OCI-LY3 (cell line): Measurements from ENCODE around the gene DPCD.

Source experiments
- H2AFZ ChIP-seq: fragments of 200-600, 300-600 bp; shearing (Covaris generic); 2 replicates; pipeline ENCODE4 v1.6.0; 2014; ENCODE audit warnings: antibody characterized with exemption, low read depth, low read length
- H3K27ac ChIP-seq: fragments of 200-600, 300-600 bp; sonication (generic); 2 replicates; pipeline ENCODE4 v1.5.1; 2014; ENCODE audit warnings: mild to moderate bottlenecking, low read length, moderate library complexity, mixed read lengths
- H3K27me3 ChIP-seq: fragments of 200-600, 300-600 bp; sonication (generic); 2 replicates; pipeline ENCODE4 v1.6.1; 2014; ENCODE audit warnings: low read depth, low read length, mixed read lengths
- H3K36me3 ChIP-seq: fragments of 200-600, 300-600 bp; sonication (generic); replicated peaks from 2 replicates; pipeline ENCODE3; 2014; ENCODE audit warnings: low read depth, low read length, mixed read lengths
- H3K4me1 ChIP-seq: fragments of 300-600, 200-600 bp; sonication (generic); 2 replicates; pipeline ENCODE4 v1.6.1; 2014; ENCODE audit warnings: low read length, mixed read lengths
- H3K4me2 ChIP-seq: fragments of 200-600, 300-600 bp; sonication (generic); 2 replicates; pipeline ENCODE4 v1.6.1; 2014; ENCODE audit warnings: low read length, mixed read lengths
- H3K4me3 ChIP-seq: fragments of 300-600, 200-600 bp; sonication (generic); 2 replicates; pipeline ENCODE4 v1.5.1; 2014; ENCODE audit warnings: antibody characterized with exemption, mild to moderate bottlenecking, low read length, moderate library complexity
- H3K79me2 ChIP-seq: fragments of 300-600, 200-600 bp; shearing (Covaris generic); 2 replicates; pipeline ENCODE4 v1.6.1; 2014; ENCODE audit warnings: mild to moderate bottlenecking, low read length, mixed read lengths
- H3K9ac ChIP-seq: fragments of 300-600, 200-600 bp; shearing (Covaris generic); 2 replicates; pipeline ENCODE4 v1.6.0; 2014; ENCODE audit warnings: mild to moderate bottlenecking, low read length, moderate library complexity
- H3K9me3 ChIP-seq: fragments of 200-600, 300-600 bp; shearing (Covaris generic); 2 replicates; pipeline ENCODE4 v1.6.1; 2014; ENCODE audit warnings: low read length, mixed read lengths; ENCODE audit not compliant: insufficient read depth
- H4K20me1 ChIP-seq: fragments of 200-600, 300-600 bp; sonication (generic); 2 replicates; pipeline ENCODE4 v1.6.1; 2016; ENCODE audit warnings: low read length, mixed read lengths; ENCODE audit not compliant: insufficient read depth
- CTCF ChIP-seq: fragments of 200-600, 300-600 bp; sonication (generic); IDR thresholded peaks from 2 replicates; pipeline ENCODE4 v1.5.1; 2014; ENCODE audit warnings: antibody characterized with exemption, low read length, low read depth
- EZH2phosphoT487 ChIP-seq: fragments of 200-600 bp; shearing (Covaris generic); IDR thresholded peaks from 2 replicates; pipeline ENCODE4 v1.6.1; 2018; ENCODE audit warnings: antibody characterized with exemption, mixed run types, low read depth

DPCD gene

GRCh38 chr10:101577121-101577871 is 10.8 kb upstream of the DPCD start:
- H2AFZ ChIP-seq: no peak overlapping the region
- H3K79me2 ChIP-seq: no peaks in the 10 kb centered on the region
- no peaks in the 10 kb centered on the region for H3K4me1 ChIP-seq
- TF ChIP-seq CTCF (no peak), EZH2phosphoT487 (no peak)
- H3K4me2 ChIP-seq: no peak overlapping the region
- H3K9me3 ChIP-seq: no peaks in the 10 kb centered on the region
- H3K36me3 ChIP-seq: no peaks in the 10 kb centered on the region
- H3K27ac ChIP-seq: no peak overlapping the region
- H3K4me3 ChIP-seq: no peak overlapping the region
- no peak overlapping the region for H3K9ac ChIP-seq
- no peaks in the 10 kb centered on the region for H3K27me3 ChIP-seq
- H4K20me1 ChIP-seq: no peaks in the 10 kb centered on the region

- H3K4me1 ChIP-seq: no peaks in the 10 kb centered on the region
Observed at GRCh38 chr10:101578192-101578591, 9.9 kb upstream of the DPCD start.

GRCh38 chr10:101578803-101579515 is 9.2 kb upstream of the DPCD start:
- Histone ChIP-seq H3K4me2 (no peak overlapping the region), H3K9ac (no peak overlapping the region), H3K27me3 (no peaks in the 10 kb centered on the region), H3K4me3 (no peak overlapping the region), H3K79me2 (no peaks in the 10 kb centered on the region), H3K9me3 (no peaks in the 10 kb centered on the region), H3K4me1 (no peaks in the 10 kb centered on the region), H3K36me3 (no peaks in the 10 kb centered on the region), H4K20me1 (no peaks in the 10 kb centered on the region), H2AFZ (no peak overlapping the region), H3K27ac (no peak overlapping the region)
- TF ChIP-seq EZH2phosphoT487 (no peak), CTCF (no peak)

More at GRCh38 chr10:101578192-101578591, 9.9 kb upstream of the DPCD start:
- Histone ChIP-seq H3K36me3 (no peaks in the 10 kb centered on the region), H3K27me3 (no peaks in the 10 kb centered on the region), H3K9me3 (no peaks in the 10 kb centered on the region), H3K27ac (no peak overlapping the region), H2AFZ (no peak overlapping the region), H4K20me1 (no peaks in the 10 kb centered on the region), H3K9ac (no peak overlapping the region), H3K4me2 (no peak overlapping the region), H3K4me3 (no peak overlapping the region), H3K79me2 (no peaks in the 10 kb centered on the region)
- no peak for TF ChIP-seq CTCF
- no peak for TF ChIP-seq EZH2phosphoT487

GRCh38 chr10:101579516-101579870 is 8.6 kb upstream of the DPCD start:
- no peaks in the 10 kb centered on the region for H3K9me3 ChIP-seq
- no peak for TF ChIP-seq EZH2phosphoT487
- no peak for TF ChIP-seq CTCF
- no peaks in the 10 kb centered on the region for H3K36me3 ChIP-seq
- no peak overlapping the region for H3K4me3 ChIP-seq
- H3K27ac ChIP-seq: no peak overlapping the region
- H3K79me2 ChIP-seq: no peaks in the 10 kb centered on the region
- no peak overlapping the region for H3K9ac ChIP-seq
- H3K4me2 ChIP-seq: no peak overlapping the region
- H2AFZ ChIP-seq: no peak overlapping the region
- no peaks in the 10 kb centered on the region for H4K20me1 ChIP-seq
- H3K4me1 ChIP-seq: no peaks in the 10 kb centered on the region
- no peaks in the 10 kb centered on the region for H3K27me3 ChIP-seq
